ENCODE results near the gene MAST4. TPM values are rescaled to one million over a fixed set of nuclear protein-coding genes. Genes with fewer than 3 reads are reported as not detected.

Gene MAST4
- total and polyA plus RNA-seq, 2 of the 13 experiments (the other 11 are each of a cell fraction or from before 2014, with no cell fraction given), result 3.4 to 3.7 TPM

DNA sequence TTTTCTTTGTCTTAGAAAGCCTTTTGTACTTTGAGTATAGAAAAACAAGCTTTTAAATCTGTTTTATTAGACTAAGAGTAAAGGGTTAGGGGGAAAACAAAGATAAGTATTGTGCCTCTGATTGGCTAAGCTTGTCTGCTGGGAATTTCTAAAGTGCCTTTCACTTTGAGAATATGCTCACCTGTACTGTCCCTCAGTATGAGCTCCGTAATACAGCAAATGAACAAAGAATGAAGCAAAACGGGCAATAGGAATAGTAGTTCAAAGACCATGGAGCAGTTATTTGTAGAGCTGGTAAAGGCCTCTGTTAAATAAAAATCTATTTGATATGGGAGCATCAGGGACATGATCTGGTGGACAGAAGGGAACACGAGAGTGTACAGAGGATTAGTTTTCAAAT lies 277.8 kb downstream of the MAST4 start (continued):
- TF ChIP-seq, protein P1, sequence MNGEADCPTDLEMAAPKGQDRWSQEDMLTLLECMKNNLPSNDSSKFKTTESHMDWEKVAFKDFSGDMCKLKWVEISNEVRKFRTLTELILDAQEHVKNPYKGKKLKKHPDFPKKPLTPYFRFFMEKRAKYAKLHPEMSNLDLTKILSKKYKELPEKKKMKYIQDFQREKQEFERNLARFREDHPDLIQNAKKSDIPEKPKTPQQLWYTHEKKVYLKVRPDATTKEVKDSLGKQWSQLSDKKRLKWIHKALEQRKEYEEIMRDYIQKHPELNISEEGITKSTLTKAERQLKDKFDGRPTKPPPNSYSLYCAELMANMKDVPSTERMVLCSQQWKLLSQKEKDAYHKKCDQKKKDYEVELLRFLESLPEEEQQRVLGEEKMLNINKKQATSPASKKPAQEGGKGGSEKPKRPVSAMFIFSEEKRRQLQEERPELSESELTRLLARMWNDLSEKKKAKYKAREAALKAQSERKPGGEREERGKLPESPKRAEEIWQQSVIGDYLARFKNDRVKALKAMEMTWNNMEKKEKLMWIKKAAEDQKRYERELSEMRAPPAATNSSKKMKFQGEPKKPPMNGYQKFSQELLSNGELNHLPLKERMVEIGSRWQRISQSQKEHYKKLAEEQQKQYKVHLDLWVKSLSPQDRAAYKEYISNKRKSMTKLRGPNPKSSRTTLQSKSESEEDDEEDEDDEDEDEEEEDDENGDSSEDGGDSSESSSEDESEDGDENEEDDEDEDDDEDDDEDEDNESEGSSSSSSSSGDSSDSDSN (CRISPR knock-in tag; IDR thresholded peaks at IDR 0.05), result no peak
- no peak for TF ChIP-seq REXO4 (CRISPR knock-in tag; IDR thresholded peaks at IDR 0.05; ENCODE audit: borderline replicate concordance)
- TF ChIP-seq, protein P2, sequence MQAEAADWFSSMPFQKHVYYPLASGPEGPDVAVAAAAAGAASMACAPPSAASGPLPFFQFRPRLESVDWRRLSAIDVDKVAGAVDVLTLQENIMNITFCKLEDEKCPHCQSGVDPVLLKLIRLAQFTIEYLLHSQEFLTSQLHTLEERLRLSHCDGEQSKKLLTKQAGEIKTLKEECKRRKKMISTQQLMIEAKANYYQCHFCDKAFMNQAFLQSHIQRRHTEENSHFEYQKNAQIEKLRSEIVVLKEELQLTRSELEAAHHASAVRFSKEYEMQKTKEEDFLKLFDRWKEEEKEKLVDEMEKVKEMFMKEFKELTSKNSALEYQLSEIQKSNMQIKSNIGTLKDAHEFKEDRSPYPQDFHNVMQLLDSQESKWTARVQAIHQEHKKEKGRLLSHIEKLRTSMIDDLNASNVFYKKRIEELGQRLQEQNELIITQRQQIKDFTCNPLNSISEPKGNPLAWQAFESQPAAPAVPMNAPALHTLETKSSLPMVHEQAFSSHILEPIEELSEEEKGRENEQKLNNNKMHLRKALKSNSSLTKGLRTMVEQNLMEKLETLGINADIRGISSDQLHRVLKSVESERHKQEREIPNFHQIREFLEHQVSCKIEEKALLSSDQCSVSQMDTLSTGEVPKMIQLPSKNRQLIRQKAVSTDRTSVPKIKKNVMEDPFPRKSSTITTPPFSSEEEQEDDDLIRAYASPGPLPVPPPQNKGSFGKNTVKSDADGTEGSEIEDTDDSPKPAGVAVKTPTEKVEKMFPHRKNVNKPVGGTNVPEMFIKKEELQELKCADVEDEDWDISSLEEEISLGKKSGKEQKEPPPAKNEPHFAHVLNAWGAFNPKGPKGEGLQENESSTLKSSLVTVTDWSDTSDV (CRISPR knock-in tag; IDR thresholded peaks at IDR 0.05), result no peak
- no peak for TF ChIP-seq ATF7-NPFF (CRISPR knock-in tag; IDR thresholded peaks at IDR 0.05; ENCODE audit: low read depth)
- TF ChIP-seq ISX (CRISPR knock-in tag; conservative IDR thresholded peaks at IDR 0.05), result no peak

DNA sequence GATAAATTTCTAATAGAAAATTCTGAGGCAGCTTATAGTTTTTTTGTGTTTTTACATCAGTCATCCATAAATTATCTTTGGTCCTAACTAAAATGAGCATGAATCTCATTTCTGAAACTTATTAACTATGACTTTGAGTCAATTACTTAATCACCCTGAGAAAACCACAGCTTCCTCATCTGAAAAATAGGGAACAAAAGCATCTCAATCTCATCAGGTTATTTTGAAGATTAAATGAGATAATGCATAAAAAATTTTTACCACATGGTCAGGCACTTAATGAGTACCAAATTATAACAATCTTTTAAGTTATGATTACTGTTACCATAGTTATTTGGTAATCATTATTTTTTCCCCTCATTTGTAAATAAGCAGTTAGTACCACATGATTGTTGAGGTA lies 279.1 kb downstream of the MAST4 start:
- peaks cover 0 to 1% of the 10 kb centered on the region in 2 experiments; a peak in 1 of 5 replicates for H3K27me3 ChIP-seq (ENCODE audit: control insufficient read depth in 1 of 2, insufficient read depth in 2 of 2, low read length in 2 of 2)
- no peak overlapping the region for H3K9ac ChIP-seq (ENCODE audit: insufficient read depth, low read depth, low read length)
- in situ Hi-C loops (cut with HindIII; ENCODE audit: extremely low pct_ligation_motif_present, low pct_unique_long_range_greater_than_20kb), result no loop called here
- BruUV-seq (replicated peaks), result no TSS peak
- ATAC-seq (no peak), FAIRE-seq (no peak), DNase-seq (ENCODE audit: low spot score) (no peak)
- no peak overlapping the region for H3K4me2 ChIP-seq (ENCODE audit: low read depth, low read length)
- H3K9me3 ChIP-seq (ENCODE audit: low read length), result no peaks in the 10 kb centered on the region
- no peaks in the 10 kb centered on the region for H3K4me1 ChIP-seq (ENCODE audit: insufficient read depth, low read length)
- no peak overlapping the region for H3K4me3 ChIP-seq (replicated peaks in 1 of 3; ENCODE audit: insufficient read depth in 1 of 3, low read depth in 2 of 3, low read length in 3 of 3)
- H2AFZ ChIP-seq (ENCODE audit: low read length), result no peak overlapping the region
- no peaks in the 10 kb centered on the region for H4K20me1 ChIP-seq (ENCODE audit: insufficient read depth, low read length)
- no peak overlapping the region for H3K27ac ChIP-seq (ENCODE audit: extremely low read length, insufficient read depth, low read length)
- CTCF ChIA-PET (ENCODE audit: low intra/inter-chr PET ratio, low total read pairs), result no interaction called here
- POLR2A ChIA-PET, result no interaction called here
- H3K36me3 ChIP-seq (replicated peaks in 1 of 2; ENCODE audit: control insufficient read depth in 1 of 2, insufficient read depth in 2 of 2, low read length in 2 of 2), result no peaks in the 10 kb centered on the region
- intact Hi-C loops (cut with micrococcal nuclease; ENCODE audit: unreplicated experiment), result no loop called here
- H3K79me2 ChIP-seq (ENCODE audit: insufficient read depth, low read length), result no peaks in the 10 kb centered on the region
- no peak for TF ChIP-seq ZNF567 (CRISPR knock-in tag; IDR thresholded peaks at IDR 0.05; ENCODE audit: borderline replicate concordance)
- no peak for TF ChIP-seq ZNF747 (CRISPR knock-in tag; IDR thresholded peaks at IDR 0.05; ENCODE audit: borderline replicate concordance)
- no peak for TF ChIP-seq YEATS2 (CRISPR knock-in tag; IDR thresholded peaks at IDR 0.05; ENCODE audit: borderline replicate concordance)
- TF ChIP-seq, protein P3, sequence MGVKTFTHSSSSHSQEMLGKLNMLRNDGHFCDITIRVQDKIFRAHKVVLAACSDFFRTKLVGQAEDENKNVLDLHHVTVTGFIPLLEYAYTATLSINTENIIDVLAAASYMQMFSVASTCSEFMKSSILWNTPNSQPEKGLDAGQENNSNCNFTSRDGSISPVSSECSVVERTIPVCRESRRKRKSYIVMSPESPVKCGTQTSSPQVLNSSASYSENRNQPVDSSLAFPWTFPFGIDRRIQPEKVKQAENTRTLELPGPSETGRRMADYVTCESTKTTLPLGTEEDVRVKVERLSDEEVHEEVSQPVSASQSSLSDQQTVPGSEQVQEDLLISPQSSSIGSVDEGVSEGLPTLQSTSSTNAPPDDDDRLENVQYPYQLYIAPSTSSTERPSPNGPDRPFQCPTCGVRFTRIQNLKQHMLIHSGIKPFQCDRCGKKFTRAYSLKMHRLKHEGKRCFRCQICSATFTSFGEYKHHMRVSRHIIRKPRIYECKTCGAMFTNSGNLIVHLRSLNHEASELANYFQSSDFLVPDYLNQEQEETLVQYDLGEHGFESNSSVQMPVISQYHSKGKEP (CRISPR knock-in tag; IDR thresholded peaks at IDR 0.05), result no peak
- TF ChIP-seq, protein P4, sequence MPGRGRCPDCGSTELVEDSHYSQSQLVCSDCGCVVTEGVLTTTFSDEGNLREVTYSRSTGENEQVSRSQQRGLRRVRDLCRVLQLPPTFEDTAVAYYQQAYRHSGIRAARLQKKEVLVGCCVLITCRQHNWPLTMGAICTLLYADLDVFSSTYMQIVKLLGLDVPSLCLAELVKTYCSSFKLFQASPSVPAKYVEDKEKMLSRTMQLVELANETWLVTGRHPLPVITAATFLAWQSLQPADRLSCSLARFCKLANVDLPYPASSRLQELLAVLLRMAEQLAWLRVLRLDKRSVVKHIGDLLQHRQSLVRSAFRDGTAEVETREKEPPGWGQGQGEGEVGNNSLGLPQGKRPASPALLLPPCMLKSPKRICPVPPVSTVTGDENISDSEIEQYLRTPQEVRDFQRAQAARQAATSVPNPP (CRISPR knock-in tag; IDR thresholded peaks at IDR 0.05), result no peak

Data from HepG2 (cell line).